H7 (cell line): Measurements from ENCODE around the gene PRDX3. TPM values are rescaled to one million over a fixed set of nuclear protein-coding genes. Genes with fewer than 3 reads are reported as not detected.

Experiments used
- DNase-seq: peaks from one replicate; pipeline ENCODE4 v3.0.0; 2012
- H3K27me3 ChIP-seq: 2 replicates; pipeline ENCODE4 v1.6.0; 2011; ENCODE audit warnings: mild to moderate bottlenecking, low read length; ENCODE audit not compliant: control insufficient read depth, insufficient read depth
- H3K36me3 ChIP-seq: replicated peaks from 2 replicates; pipeline ENCODE4 v1.5.1; 2011; ENCODE audit warnings: low read length; ENCODE audit not compliant: control insufficient read depth, insufficient read depth
- H3K4me3 ChIP-seq: 2 replicates; pipeline ENCODE4 v1.5.1; 2011; ENCODE audit warnings: low read depth, mild to moderate bottlenecking, control low read depth, low read length, moderate library complexity; ENCODE audit not compliant: insufficient read depth
- total RNA-seq: library from RNA; depleted of rRNA; stranded (reverse); fragments of >200 nt; shearing (Covaris generic); gene quantifications from 2 replicates; pipeline ENCODE4 v1.2.3, GENCODE V29; 2014

The PRDX3 gene
- total RNA-seq, 1 experiment from 2014 or later: 445 TPM

- no peak overlapping the region for H3K4me3 ChIP-seq
- H3K27me3 ChIP-seq: peaks cover 16% of the 10 kb centered on the region
- DNase-seq: no peak
- no peaks in the 10 kb centered on the region for H3K36me3 ChIP-seq
Measured at GRCh38 chr10:119210633-119211032, 32.0 kb upstream of the PRDX3 start.

GRCh38 chr10:119209736-119210355 is 31.2 kb upstream of the PRDX3 start:
- Histone ChIP-seq H3K4me3 (no peak overlapping the region), H3K36me3 (no peaks in the 10 kb centered on the region), H3K27me3 (peaks cover 16% of the 10 kb centered on the region)
- no peak for DNase-seq

GRCh38 chr10:119209035-119209735 is 30.6 kb upstream of the PRDX3 start:
- peak; percentile 86 for DNase-seq
- H3K27me3 ChIP-seq: peaks cover 16% of the 10 kb centered on the region
- no peaks in the 10 kb centered on the region for H3K36me3 ChIP-seq
- no peak overlapping the region for H3K4me3 ChIP-seq

- no peak overlapping the region for H3K4me3 ChIP-seq
- H3K36me3 ChIP-seq: no peaks in the 10 kb centered on the region
- peaks cover 16% of the 10 kb centered on the region for H3K27me3 ChIP-seq
- DNase-seq: no peak
Measured at GRCh38 chr10:119208553-119208940, 29.9 kb upstream of the PRDX3 start.

GRCh38 chr10:119207713-119208552 is 29.3 kb upstream of the PRDX3 start:
- Histone ChIP-seq H3K4me3 (peak overlapping the region; percentile 52), H3K27me3 (peaks cover 16% of the 10 kb centered on the region), H3K36me3 (no peaks in the 10 kb centered on the region)
- DNase-seq: peak; percentile 40

- peak; percentile 99 for DNase-seq
- H3K27me3 ChIP-seq: peaks cover 16% of the 10 kb centered on the region
- H3K4me3 ChIP-seq: peak within 1 kb of the TSS; percentile 55
- H3K36me3 ChIP-seq: no peaks in the 10 kb centered on the region
Measured at GRCh38 chr10:119207366-119207666, 28.7 kb upstream of the PRDX3 start, which contains the start of gene GRK5. TSS of gene GRK5 (plus strand) at chr10:119207571. CDS start at chr10:119207918, 347 bp downstream.

- peaks cover 16% of the 10 kb centered on the region for H3K27me3 ChIP-seq
- peak; percentile 93 for DNase-seq
- H3K4me3 ChIP-seq: peak overlapping the region; percentile 55
- H3K36me3 ChIP-seq: no peaks in the 10 kb centered on the region
Measured at GRCh38 chr10:119206603-119207365, 28.2 kb upstream of the PRDX3 start.

GRCh38 chr10:119205894-119206602 is 27.4 kb upstream of the PRDX3 start:
- DNase-seq: peak; percentile 63

GRCh38 chr10:119203006-119203405 is 24.4 kb upstream of the PRDX3 start:
- H3K27me3 ChIP-seq: peaks cover 3% of the 10 kb centered on the region
- no peak for DNase-seq
- H3K36me3 ChIP-seq: no peaks in the 10 kb centered on the region
- no peak overlapping the region for H3K4me3 ChIP-seq

More at GRCh38 chr10:119205894-119206602, 27.4 kb upstream of the PRDX3 start:
- Histone ChIP-seq H3K27me3 (peaks cover 16% of the 10 kb centered on the region), H3K4me3 (no peak overlapping the region), H3K36me3 (no peaks in the 10 kb centered on the region)

GRCh38 chr10:119201233-119201632 is 22.6 kb upstream of the PRDX3 start:
- DNase-seq: no peak
- H3K36me3 ChIP-seq: no peaks in the 10 kb centered on the region
- H3K27me3 ChIP-seq: no peaks in the 10 kb centered on the region

GRCh38 chr10:119199231-119199992 is 20.8 kb upstream of the PRDX3 start:
- Histone ChIP-seq H3K4me3 (no peak overlapping the region), H3K36me3 (no peaks in the 10 kb centered on the region)

More at GRCh38 chr10:119201233-119201632, 22.6 kb upstream of the PRDX3 start:
- H3K4me3 ChIP-seq: no peak overlapping the region

GRCh38 chr10:119198438-119198837 is 19.8 kb upstream of the PRDX3 start:
- H3K4me3 ChIP-seq: no peak overlapping the region
- H3K36me3 ChIP-seq: no peaks in the 10 kb centered on the region
- peak; percentile 52 for DNase-seq
- no peaks in the 10 kb centered on the region for H3K27me3 ChIP-seq

More at GRCh38 chr10:119199231-119199992, 20.8 kb upstream of the PRDX3 start:
- H3K27me3 ChIP-seq: no peaks in the 10 kb centered on the region
- DNase-seq: peak; percentile 69

- H3K27me3 ChIP-seq: no peaks in the 10 kb centered on the region
- DNase-seq: no peak
- H3K36me3 ChIP-seq: no peaks in the 10 kb centered on the region
- H3K4me3 ChIP-seq: no peak overlapping the region
Measured at GRCh38 chr10:119197921-119198320, 19.3 kb upstream of the PRDX3 start.
